Activated CD8-positive, alpha-beta T cell treated with anti-CD3 and anti-CD28 coated beads, Interleukin-2, amount 10 ng/mL, durations not matched to agents 7 days and 5 days (primary cell): ENCODE measurements around the gene BTBD9. TPM values are rescaled to one million over a fixed set of nuclear protein-coding genes. Genes with fewer than 3 reads are reported as not detected.

Experiments used
- ATAC-seq: fragments of 150-1000 bp; cut with Tn5 transposase; one replicate; pipeline ENCODE4 v1.10.0; 2021; ENCODE audit warnings: moderate library complexity
- CTCF ChIA-PET: fragments of 350-600 bp; sonication (Branson Sonifier 250); formaldehyde crosslinking; loops from one replicate; lab custom pipeline; 2021; ENCODE audit warnings: antibody characterized with exemption; lab: Charles Lee
- POLR2A ChIA-PET: fragments of 350-600 bp; sonication (Branson Sonifier 250); formaldehyde crosslinking; loops from one replicate; lab custom pipeline; 2021; ENCODE audit warnings: antibody characterized with exemption; lab: Charles Lee
- DNase-seq: peaks from one replicate; pipeline ENCODE4 v3.0.0-alpha.2; 2020
- H3K27ac Mint-ChIP-seq: one replicate; pipeline ENCODE4 v1.8.0; 2021; ENCODE audit warnings: mild to moderate bottlenecking, mixed read lengths
- H3K27me3 Mint-ChIP-seq: one replicate; pipeline ENCODE4 v1.8.0; 2021; ENCODE audit warnings: low read depth, mixed read lengths
- H3K36me3 Mint-ChIP-seq: one replicate; pipeline ENCODE4 v1.8.0; 2021; ENCODE audit warnings: low read depth, mixed read lengths
- H3K4me1 Mint-ChIP-seq: one replicate; pipeline ENCODE4 v1.8.0; 2021; ENCODE audit warnings: low read depth, mixed read lengths
- H3K4me3 Mint-ChIP-seq: one replicate; pipeline ENCODE4 v1.8.0; 2021; ENCODE audit warnings: mild to moderate bottlenecking, mixed read lengths
- H3K9me3 Mint-ChIP-seq: one replicate; pipeline ENCODE4 v1.8.0; 2022; ENCODE audit warnings: mixed read lengths; ENCODE audit not compliant: insufficient read depth
- total RNA-seq, 2 experiments: library from RNA; stranded (reverse); gene quantifications; one replicate each; pipeline ENCODE4 v1.2.3, GENCODE V29; 2021

The BTBD9 gene
- total RNA-seq, 2 experiments from 2014 or later = 9.4 to 12.4 TPM

DNA sequence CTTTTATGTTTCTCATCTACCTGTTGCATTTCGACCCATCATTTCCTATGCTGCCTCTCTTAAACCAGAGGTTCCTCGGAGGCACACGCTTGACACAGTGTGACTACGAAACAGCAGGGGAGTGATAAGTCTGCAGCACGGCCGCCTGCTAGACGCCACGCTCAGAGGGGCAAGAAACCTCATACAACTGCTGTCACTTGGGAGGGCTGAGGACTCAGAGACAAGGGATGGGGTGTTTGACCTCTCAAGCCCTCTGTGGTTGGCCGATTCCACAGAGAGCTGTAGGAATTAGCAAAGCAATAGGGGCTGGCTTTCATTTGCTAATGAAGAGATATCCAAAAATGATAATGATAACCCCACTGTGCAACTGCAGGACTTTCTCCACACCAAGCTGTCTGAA lies 447.7 kb downstream of the BTBD9 start:
- Mint-ChIP-seq H3K9me3 (no peaks in the 10 kb centered on the region), H3K27ac (no peak overlapping the region), H3K4me3 (no peak overlapping the region), H3K36me3 (no peaks in the 10 kb centered on the region), H3K27me3 (no peaks in the 10 kb centered on the region), H3K4me1 (no peaks in the 10 kb centered on the region)
- ATAC-seq (no peak), DNase-seq (no peak)
- ChIA-PET CTCF (no interaction called here), POLR2A (no interaction called here)

GRCh38 chr6:38191418-38191817 lies 448.3 kb downstream of the BTBD9 start:
- CTCF ChIA-PET = no interaction called here
- POLR2A ChIA-PET = no interaction called here

GRCh38 chr6:38188677-38189335 lies 450.9 kb downstream of the BTBD9 start:
- H3K36me3 Mint-ChIP-seq = no peaks in the 10 kb centered on the region
- no peaks in the 10 kb centered on the region for H3K9me3 Mint-ChIP-seq
- ChIA-PET POLR2A (no interaction called here), CTCF (no interaction called here)
- H3K4me3 Mint-ChIP-seq = no peak overlapping the region
- H3K27ac Mint-ChIP-seq = no peak overlapping the region
- no peak for ATAC-seq
- H3K4me1 Mint-ChIP-seq = no peaks in the 10 kb centered on the region
- DNase-seq = no peak
- H3K27me3 Mint-ChIP-seq = no peaks in the 10 kb centered on the region

More at GRCh38 chr6:38191418-38191817, 448.3 kb downstream of the BTBD9 start:
- no peak for DNase-seq
- no peak for ATAC-seq
- H3K27ac Mint-ChIP-seq = no peak overlapping the region
- H3K9me3 Mint-ChIP-seq = no peaks in the 10 kb centered on the region
- no peaks in the 10 kb centered on the region for H3K36me3 Mint-ChIP-seq
- H3K27me3 Mint-ChIP-seq = no peaks in the 10 kb centered on the region
- no peak overlapping the region for H3K4me3 Mint-ChIP-seq
- no peaks in the 10 kb centered on the region for H3K4me1 Mint-ChIP-seq

GRCh38 chr6:38187811-38188590 lies 451.7 kb downstream of the BTBD9 start:
- ChIA-PET POLR2A (no interaction called here), CTCF (no interaction called here)
- no peaks in the 10 kb centered on the region for H3K36me3 Mint-ChIP-seq
- no peak overlapping the region for H3K4me3 Mint-ChIP-seq
- H3K27me3 Mint-ChIP-seq = no peaks in the 10 kb centered on the region
- H3K9me3 Mint-ChIP-seq = no peaks in the 10 kb centered on the region
- DNase-seq = no peak
- ATAC-seq = no peak
- no peaks in the 10 kb centered on the region for H3K4me1 Mint-ChIP-seq
- no peak overlapping the region for H3K27ac Mint-ChIP-seq

DNA sequence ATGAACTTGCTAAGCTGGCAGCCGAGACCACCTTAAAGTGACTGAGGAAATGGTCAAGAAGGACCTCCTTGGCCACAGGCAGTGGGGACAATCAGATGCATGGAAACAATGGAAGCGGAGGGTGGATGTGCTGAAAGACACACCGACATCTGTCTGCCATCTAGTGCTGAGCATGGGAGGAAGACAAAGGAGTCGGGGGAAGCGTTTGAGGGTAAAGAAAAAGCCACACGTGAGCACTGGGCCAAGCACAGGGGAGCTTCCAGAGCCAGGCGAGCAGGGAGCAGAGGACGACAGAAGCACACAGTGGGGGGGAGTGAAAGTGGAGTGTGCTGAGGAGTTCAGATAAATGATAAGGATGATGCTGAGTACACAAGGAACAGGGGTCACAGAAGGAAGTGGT lies 452.4 kb downstream of the BTBD9 start:
- no peak overlapping the region for H3K4me3 Mint-ChIP-seq
- POLR2A ChIA-PET = no interaction called here
- H3K9me3 Mint-ChIP-seq = no peaks in the 10 kb centered on the region
- no peaks in the 10 kb centered on the region for H3K27me3 Mint-ChIP-seq
- ATAC-seq = no peak
- no peak for DNase-seq
- no peak overlapping the region for H3K27ac Mint-ChIP-seq
- H3K36me3 Mint-ChIP-seq = no peaks in the 10 kb centered on the region
- no peaks in the 10 kb centered on the region for H3K4me1 Mint-ChIP-seq
- CTCF ChIA-PET = no interaction called here

- POLR2A ChIA-PET = no interaction called here
- DNase-seq = no peak
- no peaks in the 10 kb centered on the region for H3K9me3 Mint-ChIP-seq
- no peaks in the 10 kb centered on the region for H3K36me3 Mint-ChIP-seq
- CTCF ChIA-PET = no interaction called here
- no peak overlapping the region for H3K4me3 Mint-ChIP-seq
- no peak for ATAC-seq
- no peaks in the 10 kb centered on the region for H3K27me3 Mint-ChIP-seq
- H3K4me1 Mint-ChIP-seq = no peaks in the 10 kb centered on the region
- no peak overlapping the region for H3K27ac Mint-ChIP-seq
Observed at GRCh38 chr6:38185752-38186151, 454.0 kb downstream of the BTBD9 start.

GRCh38 chr6:38185244-38185643 lies 454.5 kb downstream of the BTBD9 start:
- no peaks in the 10 kb centered on the region for H3K4me1 Mint-ChIP-seq
- POLR2A ChIA-PET = no interaction called here
- H3K27ac Mint-ChIP-seq = no peak overlapping the region
- H3K9me3 Mint-ChIP-seq = no peaks in the 10 kb centered on the region
- H3K27me3 Mint-ChIP-seq = no peaks in the 10 kb centered on the region
- no peak for DNase-seq
- ATAC-seq = no peak
- no peaks in the 10 kb centered on the region for H3K36me3 Mint-ChIP-seq
- no peak overlapping the region for H3K4me3 Mint-ChIP-seq
- CTCF ChIA-PET = no interaction called here

DNA sequence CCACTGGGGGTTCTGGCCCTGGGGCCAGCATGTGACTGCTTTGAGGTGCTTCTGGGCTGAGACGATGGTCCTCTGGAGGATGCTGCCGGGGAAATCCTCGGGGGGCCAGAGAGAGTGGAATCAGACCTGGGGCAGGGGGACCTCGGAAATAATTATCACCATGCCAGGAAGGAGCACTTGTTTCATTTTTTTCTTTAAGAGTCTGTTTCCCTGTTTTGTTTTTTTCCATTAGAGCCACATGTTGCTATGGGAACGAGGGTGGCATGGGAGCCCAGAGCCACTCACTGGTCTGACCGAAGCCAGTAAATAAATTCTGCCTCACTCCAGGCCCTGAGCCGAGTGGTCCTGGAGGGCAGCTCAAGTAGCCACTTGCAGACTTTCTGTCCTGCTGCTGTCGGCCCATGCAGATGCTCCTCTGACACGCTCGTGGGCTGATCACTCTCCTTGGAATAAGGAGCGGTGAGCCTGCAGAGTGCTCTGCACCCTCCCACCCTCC lies 455.1 kb downstream of the BTBD9 start:
- ChIA-PET POLR2A (no interaction called here), CTCF (no interaction called here)
- no peaks in the 10 kb centered on the region for H3K36me3 Mint-ChIP-seq
- no peaks in the 10 kb centered on the region for H3K27me3 Mint-ChIP-seq
- ATAC-seq (no peak), DNase-seq (no peak)
- H3K4me1 Mint-ChIP-seq = no peaks in the 10 kb centered on the region
- no peak overlapping the region for H3K27ac Mint-ChIP-seq
- no peaks in the 10 kb centered on the region for H3K9me3 Mint-ChIP-seq
- no peak overlapping the region for H3K4me3 Mint-ChIP-seq

GRCh38 chr6:38183856-38184584 lies 455.7 kb downstream of the BTBD9 start:
- ChIA-PET POLR2A (no interaction called here), CTCF (no interaction called here)
- Mint-ChIP-seq H3K9me3 (no peaks in the 10 kb centered on the region), H3K4me1 (no peaks in the 10 kb centered on the region), H3K27me3 (no peaks in the 10 kb centered on the region), H3K4me3 (no peak overlapping the region), H3K36me3 (no peaks in the 10 kb centered on the region), H3K27ac (no peak overlapping the region)
- ATAC-seq = no peak
- no peak for DNase-seq

DNA sequence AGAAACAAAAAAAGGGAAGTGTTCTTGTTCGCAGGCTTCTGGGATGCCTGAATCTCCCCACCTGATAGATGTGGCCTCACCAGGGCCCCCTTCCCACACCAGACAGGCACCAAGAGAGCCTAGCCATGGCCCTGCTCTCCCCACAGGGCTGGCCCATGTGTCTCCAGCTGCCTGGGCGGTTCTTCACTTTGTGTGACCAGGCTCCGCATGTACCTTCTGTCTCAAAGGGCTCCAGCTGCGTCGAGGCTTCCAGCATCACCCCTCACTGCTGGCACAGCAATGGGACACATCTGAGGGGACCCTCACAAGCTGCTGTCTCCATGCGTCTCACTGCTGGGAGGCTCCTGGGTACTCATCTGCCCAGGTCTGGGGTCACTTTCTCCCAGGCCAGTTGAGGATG lies 457.3 kb downstream of the BTBD9 start:
- Mint-ChIP-seq H3K27me3 (no peaks in the 10 kb centered on the region), H3K4me1 (peaks cover 5% of the 10 kb centered on the region), H3K4me3 (no peak overlapping the region), H3K36me3 (no peaks in the 10 kb centered on the region), H3K9me3 (no peaks in the 10 kb centered on the region), H3K27ac (no peak overlapping the region)
- ChIA-PET CTCF (no interaction called here), POLR2A (no interaction called here)
- DNase-seq (no peak), ATAC-seq (no peak)

- no peak overlapping the region for H3K4me3 Mint-ChIP-seq
Observed at GRCh38 chr6:38180586-38180985, 459.1 kb downstream of the BTBD9 start.

DNA sequence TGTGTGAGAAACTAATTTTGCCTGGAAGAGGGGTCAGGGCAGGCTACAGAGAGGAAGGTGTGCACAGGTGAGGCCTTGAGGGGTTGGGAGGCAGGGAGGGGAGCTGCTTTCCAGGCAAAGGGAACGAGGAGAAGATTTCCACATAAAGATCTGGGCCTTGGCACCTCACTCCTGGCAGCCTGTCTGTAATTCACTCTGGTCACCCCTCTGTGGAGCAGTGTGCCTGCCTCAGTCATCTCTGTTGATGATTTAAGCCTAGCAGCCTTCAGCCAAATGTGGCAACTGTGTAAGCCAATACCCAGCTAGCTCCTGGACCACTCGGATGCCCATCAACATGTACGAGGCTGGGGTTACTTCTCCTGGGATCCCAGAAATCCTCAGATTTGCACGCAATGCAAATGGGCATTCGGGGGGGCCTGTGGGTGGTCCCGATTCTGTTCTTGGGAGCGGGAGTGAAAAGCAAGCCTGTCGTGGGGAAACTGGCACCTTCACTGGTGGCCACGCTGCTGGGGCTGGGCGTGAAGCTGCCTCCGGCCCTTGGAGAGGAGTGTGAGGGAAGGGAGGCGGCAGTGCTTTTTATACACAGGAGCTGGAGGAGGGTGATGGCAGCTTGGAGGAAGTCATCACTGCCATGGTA lies 459.8 kb downstream of the BTBD9 start:
- ChIA-PET POLR2A (no interaction called here), CTCF (no interaction called here)
- ATAC-seq = no peak
- no peaks in the 10 kb centered on the region for H3K27me3 Mint-ChIP-seq
- H3K9me3 Mint-ChIP-seq = no peaks in the 10 kb centered on the region
- no peak overlapping the region for H3K4me3 Mint-ChIP-seq
- no peaks in the 10 kb centered on the region for H3K36me3 Mint-ChIP-seq
- H3K4me1 Mint-ChIP-seq = peaks cover 5% of the 10 kb centered on the region
- no peak overlapping the region for H3K27ac Mint-ChIP-seq
- no peak for DNase-seq

More at GRCh38 chr6:38180586-38180985, 459.1 kb downstream of the BTBD9 start:
- Mint-ChIP-seq H3K4me1 (peaks cover 5% of the 10 kb centered on the region), H3K27ac (no peak overlapping the region), H3K27me3 (no peaks in the 10 kb centered on the region), H3K36me3 (no peaks in the 10 kb centered on the region), H3K9me3 (no peaks in the 10 kb centered on the region)
- POLR2A ChIA-PET = no interaction called here
- DNase-seq = no peak
- ATAC-seq = no peak
- CTCF ChIA-PET = no interaction called here
